GOT3 (cell line): Measurements from ENCODE around the gene SGMS1.
"Not testable (repeated sequence)": the region's sequence is repeated elsewhere in the genome, so short reads cannot be mapped to it uniquely, and the experiment has no call there.

Experiments used
- DNase-seq: peaks from one replicate; lab custom pipeline; 2025; ENCODE audit warnings: mixed read lengths; lab: John Stamatoyannopoulos, UW

Gene SGMS1

GRCh38 chr10:50556237-50557120 lies 67.3 kb downstream of the SGMS1 start:
- DNase-seq, result no peak

GRCh38 chr10:50554995-50555568 lies 68.7 kb downstream of the SGMS1 start:
- DNase-seq, result no peak

GRCh38 chr10:50554376-50554994 lies 69.3 kb downstream of the SGMS1 start:
- no peak for DNase-seq

- no peak for DNase-seq
Measured at GRCh38 chr10:50552771-50553535, 70.8 kb downstream of the SGMS1 start.

- DNase-seq, result no peak
Measured at GRCh38 chr10:50552308-50552707, 71.4 kb downstream of the SGMS1 start.

GRCh38 chr10:50551894-50552293 lies 71.9 kb downstream of the SGMS1 start:
- DNase-seq, result no peak

GRCh38 chr10:50550291-50550839 lies 73.4 kb downstream of the SGMS1 start:
- no peak for DNase-seq

GRCh38 chr10:50549186-50549585 lies 74.6 kb downstream of the SGMS1 start:
- DNase-seq, result not testable (repeated sequence)

- not testable (repeated sequence) for DNase-seq
Measured at GRCh38 chr10:50548481-50548880, 75.3 kb downstream of the SGMS1 start.

- DNase-seq, result not testable (repeated sequence)
Measured at GRCh38 chr10:50546287-50546686, 77.5 kb downstream of the SGMS1 start.

- no peak for DNase-seq
Measured at GRCh38 chr10:50545846-50546245, 77.9 kb downstream of the SGMS1 start.

- DNase-seq, result no peak
Measured at GRCh38 chr10:50544857-50545429, 78.8 kb downstream of the SGMS1 start.

- DNase-seq, result no peak
Measured at GRCh38 chr10:50544095-50544856, 79.5 kb downstream of the SGMS1 start.

- DNase-seq, result no peak
Measured at GRCh38 chr10:50542871-50543270, 80.9 kb downstream of the SGMS1 start.

- no peak for DNase-seq
Measured at GRCh38 chr10:50541921-50542320, 81.8 kb downstream of the SGMS1 start.

- no peak for DNase-seq
Measured at GRCh38 chr10:50541317-50541716, 82.4 kb downstream of the SGMS1 start.

GRCh38 chr10:50540826-50541122 lies 83.0 kb downstream of the SGMS1 start:
- no peak for DNase-seq

GRCh38 chr10:50540069-50540825 lies 83.5 kb downstream of the SGMS1 start:
- no peak for DNase-seq

GRCh38 chr10:50538555-50539398 lies 85.0 kb downstream of the SGMS1 start:
- no peak for DNase-seq
